ENCODE measurements around the gene FAM234B. TPM values are rescaled to one million over a fixed set of nuclear protein-coding genes. Genes with fewer than 3 reads are reported as not detected.
A peak's percentile ranks its signal among the peaks of the same experiment; 100 is the strongest.

The FAM234B gene
- polyA plus RNA-seq, 1 of the 3 experiments (the other 2 are of a cell fraction): 3.7 TPM

DNA sequence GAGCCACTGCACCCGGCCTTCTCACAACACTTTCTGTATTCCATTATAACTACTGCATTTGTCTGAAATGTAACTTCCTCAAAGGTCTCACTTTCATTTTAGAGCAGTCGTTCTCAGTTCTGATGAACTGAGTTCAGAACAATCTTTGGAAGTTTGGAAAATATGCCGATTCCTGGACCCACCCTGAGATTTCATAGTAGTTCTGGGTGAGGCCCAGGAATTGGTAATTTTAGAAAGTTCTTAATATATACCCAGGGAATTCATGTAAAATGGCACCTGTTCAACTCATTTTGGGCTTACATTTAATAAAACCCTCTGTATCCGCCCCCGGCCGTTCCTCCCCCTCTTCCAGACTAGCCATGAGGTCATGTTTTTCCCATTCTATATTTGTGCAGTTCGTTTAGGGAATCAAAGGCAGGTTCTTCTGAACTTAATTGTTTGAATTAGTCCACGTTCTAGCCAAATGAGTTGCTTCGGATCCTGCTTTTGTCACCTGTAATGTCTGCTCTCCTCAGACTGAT lies 53.4 kb downstream of the FAM234B start:
- Histone ChIP-seq H3K9me2 (no peaks in the 10 kb centered on the region), H3F3A (replicated peaks; ENCODE audit: insufficient read depth) (peaks cover 56% of the 10 kb centered on the region), H3K4me1 (ENCODE audit: control insufficient read depth in 1 of 2, insufficient read depth in 2 of 2, low read depth in 1 of 2, low read length in 1 of 2) (peaks cover 14 to 74% of the 10 kb centered on the region in 2 experiments), H3K4me3 (ENCODE audit: low read depth in 2 of 2, low read length in 1 of 2) (peak overlapping the region; percentile 9 to 51; a peak in 3 of 4 replicates), H4K20me1 (ENCODE audit: insufficient read depth) (no peaks in the 10 kb centered on the region), H3K9ac (peak overlapping the region; percentile 97), H3K9me3 (no peaks in the 10 kb centered on the region), H3K4me2 (peak overlapping the region; percentile 70), H3K27me3 (ENCODE audit: insufficient read depth) (no peaks in the 10 kb centered on the region), H3K27ac (ENCODE audit: low read depth in 2 of 2, low read length in 1 of 2) (peak overlapping the region; percentile 65 to 100), H3K36me3 (replicated peaks in 1 of 2; ENCODE audit: control insufficient read depth in 1 of 2, insufficient read depth in 2 of 2, low read length in 1 of 2) (no peaks in the 10 kb centered on the region), H2AFZ (ENCODE audit: low read depth) (peak overlapping the region; percentile 76), H3K79me2 (ENCODE audit: insufficient read depth) (no peaks in the 10 kb centered on the region)
- CTCF ChIA-PET: interaction anchor here (0.9 to 5.5 kb wide), 7 partner anchors 9 to 115 kb away, joined by 3 to 47 read pairs (median 5); no protein-coding TSS in a partner anchor
- DNase-seq: no peak
- WGBS (ENCODE audit: low lambda C conversion rate): 80% methylated on average over 9 of the region's 9 CpGs
- TF ChIP-seq SMC3 (IDR thresholded peaks at IDR 0.05; ENCODE audit: low read depth, low read length) (no peak), ELF1 (IDR thresholded peaks at IDR 0.05) (no peak), GABPA (IDR thresholded peaks at IDR 0.05; ENCODE audit: low read depth) (no peak), FOSL2 (IDR thresholded peaks at IDR 0.05; ENCODE audit: borderline replicate concordance, low read depth) (no peak), RFX5 (IDR thresholded peaks at IDR 0.05; ENCODE audit: low read length) (no peak), EP300 (IDR thresholded peaks at IDR 0.05; ENCODE audit: borderline replicate concordance in 1 of 2, low read depth in 1 of 2, low read length in 1 of 2) (no peak), JUND (IDR thresholded peaks at IDR 0.05) (no peak), FOXM1 (IDR thresholded peaks at IDR 0.05; ENCODE audit: low read depth) (no peak), RCOR1 (IDR thresholded peaks at IDR 0.05; ENCODE audit: low read length) (no peak), TAF1 (IDR thresholded peaks at IDR 0.05; ENCODE audit: borderline replicate concordance, low read depth, low read length) (no peak)
- TF ChIP-seq, protein P1, sequence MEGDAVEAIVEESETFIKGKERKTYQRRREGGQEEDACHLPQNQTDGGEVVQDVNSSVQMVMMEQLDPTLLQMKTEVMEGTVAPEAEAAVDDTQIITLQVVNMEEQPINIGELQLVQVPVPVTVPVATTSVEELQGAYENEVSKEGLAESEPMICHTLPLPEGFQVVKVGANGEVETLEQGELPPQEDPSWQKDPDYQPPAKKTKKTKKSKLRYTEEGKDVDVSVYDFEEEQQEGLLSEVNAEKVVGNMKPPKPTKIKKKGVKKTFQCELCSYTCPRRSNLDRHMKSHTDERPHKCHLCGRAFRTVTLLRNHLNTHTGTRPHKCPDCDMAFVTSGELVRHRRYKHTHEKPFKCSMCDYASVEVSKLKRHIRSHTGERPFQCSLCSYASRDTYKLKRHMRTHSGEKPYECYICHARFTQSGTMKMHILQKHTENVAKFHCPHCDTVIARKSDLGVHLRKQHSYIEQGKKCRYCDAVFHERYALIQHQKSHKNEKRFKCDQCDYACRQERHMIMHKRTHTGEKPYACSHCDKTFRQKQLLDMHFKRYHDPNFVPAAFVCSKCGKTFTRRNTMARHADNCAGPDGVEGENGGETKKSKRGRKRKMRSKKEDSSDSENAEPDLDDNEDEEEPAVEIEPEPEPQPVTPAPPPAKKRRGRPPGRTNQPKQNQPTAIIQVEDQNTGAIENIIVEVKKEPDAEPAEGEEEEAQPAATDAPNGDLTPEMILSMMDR (IDR thresholded peaks at IDR 0.05): no peak
- TF ChIP-seq, protein P2, sequence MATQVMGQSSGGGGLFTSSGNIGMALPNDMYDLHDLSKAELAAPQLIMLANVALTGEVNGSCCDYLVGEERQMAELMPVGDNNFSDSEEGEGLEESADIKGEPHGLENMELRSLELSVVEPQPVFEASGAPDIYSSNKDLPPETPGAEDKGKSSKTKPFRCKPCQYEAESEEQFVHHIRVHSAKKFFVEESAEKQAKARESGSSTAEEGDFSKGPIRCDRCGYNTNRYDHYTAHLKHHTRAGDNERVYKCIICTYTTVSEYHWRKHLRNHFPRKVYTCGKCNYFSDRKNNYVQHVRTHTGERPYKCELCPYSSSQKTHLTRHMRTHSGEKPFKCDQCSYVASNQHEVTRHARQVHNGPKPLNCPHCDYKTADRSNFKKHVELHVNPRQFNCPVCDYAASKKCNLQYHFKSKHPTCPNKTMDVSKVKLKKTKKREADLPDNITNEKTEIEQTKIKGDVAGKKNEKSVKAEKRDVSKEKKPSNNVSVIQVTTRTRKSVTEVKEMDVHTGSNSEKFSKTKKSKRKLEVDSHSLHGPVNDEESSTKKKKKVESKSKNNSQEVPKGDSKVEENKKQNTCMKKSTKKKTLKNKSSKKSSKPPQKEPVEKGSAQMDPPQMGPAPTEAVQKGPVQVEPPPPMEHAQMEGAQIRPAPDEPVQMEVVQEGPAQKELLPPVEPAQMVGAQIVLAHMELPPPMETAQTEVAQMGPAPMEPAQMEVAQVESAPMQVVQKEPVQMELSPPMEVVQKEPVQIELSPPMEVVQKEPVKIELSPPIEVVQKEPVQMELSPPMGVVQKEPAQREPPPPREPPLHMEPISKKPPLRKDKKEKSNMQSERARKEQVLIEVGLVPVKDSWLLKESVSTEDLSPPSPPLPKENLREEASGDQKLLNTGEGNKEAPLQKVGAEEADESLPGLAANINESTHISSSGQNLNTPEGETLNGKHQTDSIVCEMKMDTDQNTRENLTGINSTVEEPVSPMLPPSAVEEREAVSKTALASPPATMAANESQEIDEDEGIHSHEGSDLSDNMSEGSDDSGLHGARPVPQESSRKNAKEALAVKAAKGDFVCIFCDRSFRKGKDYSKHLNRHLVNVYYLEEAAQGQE (IDR thresholded peaks at IDR 0.05; ENCODE audit: low read depth, low read length): no peak
- TF ChIP-seq, protein P3, sequence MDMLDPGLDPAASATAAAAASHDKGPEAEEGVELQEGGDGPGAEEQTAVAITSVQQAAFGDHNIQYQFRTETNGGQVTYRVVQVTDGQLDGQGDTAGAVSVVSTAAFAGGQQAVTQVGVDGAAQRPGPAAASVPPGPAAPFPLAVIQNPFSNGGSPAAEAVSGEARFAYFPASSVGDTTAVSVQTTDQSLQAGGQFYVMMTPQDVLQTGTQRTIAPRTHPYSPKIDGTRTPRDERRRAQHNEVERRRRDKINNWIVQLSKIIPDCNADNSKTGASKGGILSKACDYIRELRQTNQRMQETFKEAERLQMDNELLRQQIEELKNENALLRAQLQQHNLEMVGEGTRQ (IDR thresholded peaks at IDR 0.05; ENCODE audit: borderline replicate concordance, low read depth, low read length): no peak
- POLR2A ChIA-PET: no interaction called here

All from SK-N-SH (cell line).